Caco-2 (cell line): ENCODE measurements around the gene GRIK4. TPM values are rescaled to one million over a fixed set of nuclear protein-coding genes. Genes with fewer than 3 reads are reported as not detected.

Experiments used
- BruUV-seq: library from RNA; stranded (reverse); fragments of 400-500 nt; replicated peaks from 2 replicates; lab custom pipeline; 2021; lab: Mats Ljungman, UMichigan
- CTCF ChIA-PET: fragments of 300-600 bp; sonication (Branson Sonifier 250); formaldehyde crosslinking; loops from one replicate; lab custom pipeline; 2022; ENCODE audit warnings: antibody characterized with exemption; lab: Charles Lee
- POLR2A ChIA-PET: fragments of 300-600 bp; sonication (Branson Sonifier 250); formaldehyde crosslinking; loops from one replicate; lab custom pipeline; 2022; ENCODE audit warnings: antibody characterized with exemption; lab: Charles Lee
- DNase-seq, 2 experiments: peaks; one replicate each; pipeline versions ENCODE4 v3.0.0 to v3.0.0-alpha.2; 2020 to 2022
- H3K27me3 ChIP-seq: replicated peaks from 2 replicates; pipeline ENCODE4 v1.6.0; 2011; ENCODE audit warnings: low read length; ENCODE audit not compliant: control insufficient read depth, insufficient read depth
- H3K36me3 ChIP-seq: 2 replicates; pipeline ENCODE4 v1.5.1; 2011; ENCODE audit warnings: low read length; ENCODE audit not compliant: control insufficient read depth, insufficient read depth
- H3K4me1 ChIP-seq: fragments of 250-450 bp; sonication (Bioruptor Pico); 2 replicates; pipeline ENCODE4 v1.5.1; 2020; ENCODE audit warnings: mild to moderate bottlenecking
- H3K4me3 ChIP-seq: 2 replicates; pipeline ENCODE4 v1.5.1; 2011; ENCODE audit warnings: low read depth, mild to moderate bottlenecking, control low read depth, low read length
- H3K9me3 ChIP-seq: fragments of 250-450 bp; sonication (Bioruptor Pico); 2 replicates; pipeline ENCODE4 v1.5.1; 2020; ENCODE audit warnings: mild to moderate bottlenecking, moderate library complexity
- H3K27ac Mint-ChIP-seq: one replicate; pipeline ENCODE4 v1.8.0; 2022; ENCODE audit warnings: mixed read lengths; ENCODE audit not compliant: unreplicated experiment
- H3K27me3 Mint-ChIP-seq: one replicate; pipeline ENCODE4 v1.8.0; 2022; ENCODE audit warnings: mixed read lengths; ENCODE audit not compliant: insufficient read depth, unreplicated experiment
- H3K36me3 Mint-ChIP-seq: one replicate; pipeline ENCODE4 v1.8.0; 2022; ENCODE audit warnings: mild to moderate bottlenecking, mixed read lengths; ENCODE audit not compliant: insufficient read depth, unreplicated experiment
- H3K4me1 Mint-ChIP-seq: one replicate; pipeline ENCODE4 v1.8.0; 2022; ENCODE audit warnings: low read depth, mixed read lengths; ENCODE audit not compliant: unreplicated experiment
- H3K4me3 Mint-ChIP-seq: one replicate; pipeline ENCODE4 v1.8.0; 2022; ENCODE audit warnings: mild to moderate bottlenecking, moderate library complexity, mixed read lengths; ENCODE audit not compliant: unreplicated experiment
- H3K9me3 Mint-ChIP-seq: one replicate; pipeline ENCODE4 v1.8.0; 2022; ENCODE audit warnings: mixed read lengths; ENCODE audit not compliant: unreplicated experiment
- intact Hi-C: fragments of 100-400 bp; cut with micrococcal nuclease; formaldehyde crosslinking; loops from one replicate; pipeline ENCODE4 v1.10.0; 2022; ENCODE audit not compliant: unreplicated experiment
- total RNA-seq: library from RNA; stranded (reverse); gene quantifications from 2 replicates; pipeline ENCODE4 v1.2.3, GENCODE V29; 2022
- TF ChIP-seq, protein P1 (sequence below), 2 experiments: fragments of 200-600 bp in 1 of 2; IDR thresholded peaks; 1 replicate in 1 of 2; 2 replicates in 1 of 2; pipeline versions ENCODE4 v1.5.1 to v1.8.0; 2011 to 2022; ENCODE audit warnings: antibody characterized with exemption in 1 of 2, control low read depth in 1 of 2, inconsistent platforms in 1 of 2, low read depth in 1 of 2, low read length in 1 of 2, mild to moderate bottlenecking in 1 of 2, moderate library complexity in 1 of 2; ENCODE audit not compliant: insufficient read depth in 1 of 2, severe bottlenecking in 1 of 2, unreplicated experiment in 1 of 2

Gene GRIK4
- total RNA-seq, 1 experiment from 2014 or later = 2.0 TPM

GRCh38 chr11:120988603-120989002, 477.1 kb downstream of the GRIK4 start:
- H3K27me3 Mint-ChIP-seq = peaks cover 19% of the 10 kb centered on the region
- POLR2A ChIA-PET = no interaction called here
- intact Hi-C loops = no loop called here
- Histone ChIP-seq H3K27me3 (no peaks in the 10 kb centered on the region; the same call in 1 of the 2 replicates), H3K4me1 (no peaks in the 10 kb centered on the region), H3K4me3 (no peak overlapping the region), H3K9me3 (no peaks in the 10 kb centered on the region), H3K36me3 (no peaks in the 10 kb centered on the region)
- no TSS peak for BruUV-seq
- H3K4me1 Mint-ChIP-seq = peaks cover 5% of the 10 kb centered on the region
- H3K36me3 Mint-ChIP-seq = no peaks in the 10 kb centered on the region
- no peak overlapping the region for H3K4me3 Mint-ChIP-seq
- TF ChIP-seq, protein P1, sequence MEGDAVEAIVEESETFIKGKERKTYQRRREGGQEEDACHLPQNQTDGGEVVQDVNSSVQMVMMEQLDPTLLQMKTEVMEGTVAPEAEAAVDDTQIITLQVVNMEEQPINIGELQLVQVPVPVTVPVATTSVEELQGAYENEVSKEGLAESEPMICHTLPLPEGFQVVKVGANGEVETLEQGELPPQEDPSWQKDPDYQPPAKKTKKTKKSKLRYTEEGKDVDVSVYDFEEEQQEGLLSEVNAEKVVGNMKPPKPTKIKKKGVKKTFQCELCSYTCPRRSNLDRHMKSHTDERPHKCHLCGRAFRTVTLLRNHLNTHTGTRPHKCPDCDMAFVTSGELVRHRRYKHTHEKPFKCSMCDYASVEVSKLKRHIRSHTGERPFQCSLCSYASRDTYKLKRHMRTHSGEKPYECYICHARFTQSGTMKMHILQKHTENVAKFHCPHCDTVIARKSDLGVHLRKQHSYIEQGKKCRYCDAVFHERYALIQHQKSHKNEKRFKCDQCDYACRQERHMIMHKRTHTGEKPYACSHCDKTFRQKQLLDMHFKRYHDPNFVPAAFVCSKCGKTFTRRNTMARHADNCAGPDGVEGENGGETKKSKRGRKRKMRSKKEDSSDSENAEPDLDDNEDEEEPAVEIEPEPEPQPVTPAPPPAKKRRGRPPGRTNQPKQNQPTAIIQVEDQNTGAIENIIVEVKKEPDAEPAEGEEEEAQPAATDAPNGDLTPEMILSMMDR (IDR thresholded peaks at IDR 0.05; ENCODE audit: insufficient read depth in 1 of 2, low read depth in 1 of 2, low read length in 1 of 2, severe bottlenecking in 1 of 2, unreplicated experiment in 1 of 2) = no peak
- H3K9me3 Mint-ChIP-seq = no peaks in the 10 kb centered on the region
- CTCF ChIA-PET = no interaction called here
- no peak overlapping the region for H3K27ac Mint-ChIP-seq
- DNase-seq = no peak

- peaks cover 16% of the 10 kb centered on the region for H3K27me3 Mint-ChIP-seq
- DNase-seq = no peak
- CTCF ChIA-PET = no interaction called here
Observed at GRCh38 chr11:120991830-120992686, 480.5 kb downstream of the GRIK4 start.

DNA sequence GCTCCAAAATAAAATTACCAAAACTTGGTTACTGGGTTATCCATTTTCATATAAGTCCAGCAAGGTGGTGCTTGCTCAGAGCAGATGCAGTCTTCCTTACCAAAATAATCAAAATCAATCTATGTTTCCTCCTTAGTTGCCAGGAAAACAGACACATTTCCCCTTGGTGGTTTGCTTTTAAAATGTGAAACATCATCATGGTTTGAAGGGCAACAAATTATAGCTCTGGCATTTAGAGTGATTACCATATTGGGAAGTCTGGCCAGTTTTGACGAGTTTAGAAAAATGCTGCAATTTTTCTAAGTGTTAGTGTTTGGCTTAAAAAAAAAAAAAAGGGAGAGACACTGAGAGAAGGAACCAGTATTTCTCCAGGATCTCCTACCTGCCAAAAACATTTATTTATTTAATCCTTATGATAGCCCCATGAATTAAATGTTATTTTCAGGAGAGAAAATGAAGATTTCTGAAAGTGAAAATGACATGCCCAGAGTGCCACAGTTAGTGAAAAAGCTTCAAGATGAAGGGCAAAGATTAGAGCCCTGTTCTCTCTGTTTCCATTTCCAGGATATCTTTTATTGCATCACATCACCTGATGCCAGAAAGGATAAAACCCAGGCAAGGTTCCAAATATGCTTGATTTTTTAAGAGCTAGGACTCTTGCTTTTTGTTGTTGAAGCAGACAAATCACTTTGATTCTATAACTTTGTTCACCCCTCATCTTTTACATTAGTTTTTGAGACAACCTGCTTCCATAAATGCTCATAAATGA, 482.7 kb downstream of the GRIK4 start:
- Mint-ChIP-seq H3K27ac (no peak overlapping the region), H3K9me3 (no peaks in the 10 kb centered on the region), H3K4me1 (no peaks in the 10 kb centered on the region), H3K4me3 (no peak overlapping the region), H3K36me3 (no peaks in the 10 kb centered on the region), H3K27me3 (peaks cover 9% of the 10 kb centered on the region)
- ChIA-PET CTCF (no interaction called here), POLR2A (no interaction called here)
- Histone ChIP-seq H3K9me3 (no peaks in the 10 kb centered on the region), H3K4me1 (no peaks in the 10 kb centered on the region), H3K27me3 (no peaks in the 10 kb centered on the region; the same call in 1 of the 2 replicates), H3K36me3 (no peaks in the 10 kb centered on the region), H3K4me3 (no peak overlapping the region)
- intact Hi-C loops = no loop called here
- no peak for DNase-seq
- TF ChIP-seq, protein P1 (IDR thresholded peaks at IDR 0.05; ENCODE audit: insufficient read depth in 1 of 2, low read depth in 1 of 2, low read length in 1 of 2, severe bottlenecking in 1 of 2, unreplicated experiment in 1 of 2) = no peak
- BruUV-seq = no TSS peak

More at GRCh38 chr11:120991830-120992686, 480.5 kb downstream of the GRIK4 start:
- Histone ChIP-seq H3K4me3 (no peak overlapping the region), H3K9me3 (no peaks in the 10 kb centered on the region), H3K4me1 (no peaks in the 10 kb centered on the region), H3K36me3 (no peaks in the 10 kb centered on the region), H3K27me3 (no peaks in the 10 kb centered on the region; the same call in 1 of the 2 replicates)
- H3K36me3 Mint-ChIP-seq = no peaks in the 10 kb centered on the region
- BruUV-seq = no TSS peak
- POLR2A ChIA-PET = no interaction called here
- no peaks in the 10 kb centered on the region for H3K9me3 Mint-ChIP-seq
- no peak overlapping the region for H3K27ac Mint-ChIP-seq
- intact Hi-C loops = no loop called here
- TF ChIP-seq, protein P1 (IDR thresholded peaks at IDR 0.05; ENCODE audit: insufficient read depth in 1 of 2, low read depth in 1 of 2, low read length in 1 of 2, severe bottlenecking in 1 of 2, unreplicated experiment in 1 of 2) = no peak
- H3K4me3 Mint-ChIP-seq = no peak overlapping the region
- H3K4me1 Mint-ChIP-seq = no peaks in the 10 kb centered on the region
